Mucosa of rectum (tissue), 2 donors: ENCODE results near the gene FGFR4.
"Not testable (repeated sequence)": the region's sequence is repeated elsewhere in the genome, so short reads cannot be mapped to it uniquely, and the experiment has no call there.

Experiments
- H3K27ac ChIP-seq, 2 donors: one replicate each; pipeline ENCODE4 v1.7.0; 2013; ENCODE audit warnings: inconsistent platforms in 2 of 2, low read depth in 2 of 2, low read length in 2 of 2
- H3K27me3 ChIP-seq, 2 donors: one replicate each; pipeline ENCODE4 v1.7.0; 2013; ENCODE audit warnings: low read length in 2 of 2; ENCODE audit not compliant: control insufficient read depth in 2 of 2, insufficient read depth in 2 of 2
- H3K36me3 ChIP-seq, 2 donors: one replicate each; pipeline ENCODE4 v1.7.0; 2013; ENCODE audit warnings: low read length in 2 of 2; ENCODE audit not compliant: control insufficient read depth in 2 of 2, insufficient read depth in 2 of 2
- H3K4me1 ChIP-seq, 2 donors: one replicate each; pipeline ENCODE4 v1.7.0; 2013; ENCODE audit warnings: low read length in 2 of 2, mild to moderate bottlenecking in 1 of 2; ENCODE audit not compliant: control insufficient read depth in 2 of 2, insufficient read depth in 2 of 2
- H3K4me3 ChIP-seq, 2 donors: one replicate each; pipeline ENCODE4 v1.7.0; 2013; ENCODE audit warnings: low read length in 2 of 2
- H3K9ac ChIP-seq, 2 donors: one replicate each; pipeline ENCODE4 v1.7.0; 2013; ENCODE audit warnings: low read length in 2 of 2, low read depth in 1 of 2, mild to moderate bottlenecking in 1 of 2
- H3K9me3 ChIP-seq, 2 donors: one replicate each; pipeline ENCODE4 v1.7.0; 2013; ENCODE audit warnings: low read length in 2 of 2; ENCODE audit not compliant: control insufficient read depth in 2 of 2
- donor health status: healthy.
- donor health status: Normal muscosa, but diverticular disease.

The FGFR4 gene

DNA sequence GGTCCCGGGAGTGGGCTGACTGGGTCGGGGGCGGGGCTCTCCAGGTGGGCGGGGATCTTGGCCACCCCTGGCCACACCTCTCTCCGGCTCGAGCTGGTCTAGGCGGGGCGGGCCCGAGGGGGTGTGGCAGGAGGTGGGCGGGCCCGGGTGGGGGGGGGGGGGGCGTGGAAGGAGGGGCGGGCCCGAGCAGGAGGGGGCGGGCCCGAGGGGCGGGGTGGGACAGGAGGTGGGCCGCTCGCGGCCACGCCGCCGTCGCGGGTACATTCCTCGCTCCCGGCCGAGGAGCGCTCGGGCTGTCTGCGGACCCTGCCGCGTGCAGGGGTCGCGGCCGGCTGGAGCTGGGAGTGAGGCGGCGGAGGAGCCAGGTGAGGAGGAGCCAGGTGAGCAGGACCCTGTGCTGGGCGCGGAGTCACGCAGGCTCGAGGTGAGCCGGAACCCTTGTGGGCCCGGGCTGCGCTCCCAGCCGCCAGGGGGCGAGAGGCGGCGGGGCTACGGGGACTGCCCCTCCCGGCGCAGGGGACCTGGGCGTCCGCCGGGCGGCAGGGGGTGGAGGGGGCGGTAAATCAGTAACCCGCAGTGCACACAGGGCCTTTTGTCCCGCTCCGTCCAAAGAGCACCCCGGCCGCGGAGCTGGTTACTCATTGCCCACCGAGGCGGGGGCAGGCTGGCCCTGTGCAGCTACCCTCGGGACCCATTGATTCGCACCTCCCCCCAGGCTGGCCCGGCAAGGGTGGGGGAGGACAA lies at the start of gene FGFR4:
Gene FGFR4, plus strand, starts transcription at position 262 of the 744 bp plus-strand sequence. CDS start 2,688 bp downstream, outside the sequence.
- Histone ChIP-seq H3K27ac (peak within 1 kb of the TSS; percentile 89 to 90), H3K9me3 (no peaks in the 10 kb centered on the region), H3K9ac (peak within 1 kb of the TSS; percentile 68 to 79), H3K27me3 (peaks cover 0 to 3% of the 10 kb centered on the region in 2 donors), H3K4me1 (peaks cover 29 to 31% of the 10 kb centered on the region in 2 donors), H3K4me3 (peak within 1 kb of the TSS; percentile 70 to 74), H3K36me3 (peaks cover 0 to 7% of the 10 kb centered on the region in 2 donors)

DNA sequence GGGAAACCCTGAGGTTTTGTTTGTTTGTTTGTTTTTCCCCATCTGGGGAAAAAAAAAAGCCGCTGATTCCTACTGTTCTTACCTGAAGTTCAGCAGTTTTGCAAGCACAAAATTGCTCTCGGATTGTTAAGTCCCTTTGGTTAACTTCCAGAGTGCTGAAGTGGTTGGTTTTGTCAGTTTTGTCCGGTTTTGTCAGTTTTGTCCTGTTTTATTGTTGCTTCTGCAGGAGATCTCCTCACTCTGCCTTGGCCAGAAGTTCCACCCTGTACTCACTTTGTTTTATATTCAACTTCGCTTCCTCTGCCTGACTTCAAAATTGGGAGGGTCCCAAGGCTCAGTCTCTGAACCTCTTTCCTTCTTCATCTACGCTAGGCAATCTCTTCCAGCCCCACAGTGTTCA lies 49.8 kb upstream of the FGFR4 start:
- Histone ChIP-seq H3K9me3 (no peaks in the 10 kb centered on the region), H3K4me3 (no peak overlapping the region), H3K4me1 (no peaks in the 10 kb centered on the region), H3K27ac (no peak overlapping the region), H3K9ac (no peak overlapping the region), H3K27me3 (no peaks in the 10 kb centered on the region), H3K36me3 (peaks cover 3 to 7% of the 10 kb centered on the region in 2 donors)

DNA sequence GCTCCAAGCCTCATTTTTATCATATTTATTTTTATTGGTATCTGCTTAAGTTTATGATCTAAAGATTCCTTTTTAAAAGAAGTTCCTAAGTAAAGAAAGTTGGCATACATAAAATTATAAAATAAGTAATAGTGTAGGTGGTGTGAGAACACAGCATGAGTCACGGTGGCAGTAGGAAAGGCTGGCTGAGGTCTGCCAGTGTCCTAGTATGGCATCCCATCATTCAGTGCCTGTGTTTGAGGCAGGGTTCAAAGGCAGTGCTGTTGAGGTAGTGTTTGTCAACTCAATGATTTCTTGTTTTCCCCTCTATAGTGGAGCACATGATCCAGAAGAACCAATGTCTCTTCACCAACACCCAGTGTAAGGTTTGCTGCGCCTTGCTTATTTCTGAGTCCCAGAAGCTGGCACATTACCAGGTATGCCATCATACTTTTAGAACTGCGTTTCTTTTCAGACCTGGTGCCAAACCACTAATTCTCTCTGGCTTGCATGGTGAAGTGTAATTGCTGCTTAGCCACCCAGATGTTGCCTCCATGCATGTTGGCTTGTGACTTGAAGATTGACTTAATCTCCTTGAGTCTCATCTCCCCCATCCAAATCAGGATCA lies 45.8 kb upstream of the FGFR4 start:
- Histone ChIP-seq H3K4me3 (no peak overlapping the region), H3K27ac (no peak overlapping the region)

DNA sequence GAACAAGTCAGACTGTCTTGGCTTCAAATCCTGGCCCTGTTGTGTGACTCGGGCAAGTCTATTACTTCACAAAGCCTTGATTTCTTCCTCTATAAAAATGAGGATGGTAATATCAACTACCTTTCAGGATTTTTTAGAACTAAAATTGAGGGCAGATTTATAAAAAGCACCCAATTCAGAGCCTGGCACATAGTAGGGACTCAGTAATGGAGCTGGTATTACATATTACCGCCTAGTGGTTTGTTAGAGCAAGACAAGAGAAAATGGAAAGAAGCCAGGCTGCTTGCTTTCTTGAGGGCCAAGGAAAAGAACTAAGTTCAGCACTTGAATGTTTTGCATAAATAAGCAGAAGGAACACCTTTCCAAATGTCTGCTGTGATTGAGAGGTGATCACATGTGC lies 44.8 kb upstream of the FGFR4 start:
- no peaks in the 10 kb centered on the region for H3K27me3 ChIP-seq
- no peaks in the 10 kb centered on the region for H3K9me3 ChIP-seq
- H3K36me3 ChIP-seq: peaks cover 9 to 25% of the 10 kb centered on the region in 2 donors
- H3K27ac ChIP-seq: no peak overlapping the region
- no peaks in the 10 kb centered on the region for H3K4me1 ChIP-seq
- no peak overlapping the region for H3K9ac ChIP-seq
- H3K4me3 ChIP-seq: no peak overlapping the region

More for the DNA sequence above, 45.8 kb upstream of the FGFR4 start:
- H3K36me3 ChIP-seq: peaks cover 9 to 25% of the 10 kb centered on the region in 2 donors
- H3K27me3 ChIP-seq: no peaks in the 10 kb centered on the region
- H3K9ac ChIP-seq: no peak overlapping the region
- no peaks in the 10 kb centered on the region for H3K9me3 ChIP-seq
- H3K4me1 ChIP-seq: no peaks in the 10 kb centered on the region

DNA sequence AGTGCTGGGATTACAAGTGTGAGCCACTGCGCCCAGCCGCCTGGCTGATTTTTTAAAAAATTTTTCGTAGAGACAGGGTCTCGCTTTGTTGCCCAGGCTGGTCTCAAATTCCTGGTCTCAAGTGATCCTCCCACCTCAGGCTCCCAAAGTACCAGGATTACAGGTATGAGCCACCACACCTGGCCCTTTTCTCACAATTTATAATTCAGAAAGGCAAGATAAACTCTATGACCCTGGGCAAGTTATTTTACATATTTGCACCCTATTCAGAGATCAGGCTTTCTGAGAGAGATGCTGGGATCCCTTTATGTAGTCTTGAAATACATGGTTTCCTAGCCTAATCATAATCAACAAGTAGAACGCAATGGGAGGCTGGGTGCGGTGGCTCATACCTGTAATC lies 43.6 kb upstream of the FGFR4 start:
- H3K27ac ChIP-seq: no peak overlapping the region
- H3K4me3 ChIP-seq: no peak overlapping the region
- no peaks in the 10 kb centered on the region for H3K27me3 ChIP-seq
- H3K4me1 ChIP-seq: no peaks in the 10 kb centered on the region
- H3K9ac ChIP-seq: no peak overlapping the region
- peaks cover 9 to 25% of the 10 kb centered on the region in 2 donors for H3K36me3 ChIP-seq
- no peaks in the 10 kb centered on the region for H3K9me3 ChIP-seq

DNA sequence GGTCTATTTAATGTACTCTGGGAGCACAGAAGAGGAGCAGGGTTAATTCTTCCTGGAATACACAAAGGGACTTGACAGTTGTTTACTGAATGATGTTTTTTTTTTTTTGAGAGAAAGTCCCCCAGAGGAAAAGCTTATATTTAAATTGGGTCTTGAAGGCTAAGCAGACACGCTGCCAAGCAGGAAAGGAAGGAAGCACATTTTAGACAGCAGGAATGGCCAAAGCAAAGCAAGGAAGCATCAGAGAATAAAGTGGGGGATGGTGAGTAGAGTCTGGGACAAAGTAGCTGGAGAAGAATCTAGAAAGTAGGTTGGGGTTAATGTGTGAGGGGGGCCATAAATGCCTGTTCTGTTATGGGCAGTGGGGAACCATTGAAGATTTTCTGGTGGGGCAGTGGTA lies 42.8 kb upstream of the FGFR4 start:
- H3K4me3 ChIP-seq: no peak overlapping the region
- H3K27ac ChIP-seq: no peak overlapping the region
- H3K36me3 ChIP-seq: peaks cover 9 to 25% of the 10 kb centered on the region in 2 donors
- no peaks in the 10 kb centered on the region for H3K9me3 ChIP-seq
- no peaks in the 10 kb centered on the region for H3K4me1 ChIP-seq
- H3K9ac ChIP-seq: no peak overlapping the region
- H3K27me3 ChIP-seq: no peaks in the 10 kb centered on the region

DNA sequence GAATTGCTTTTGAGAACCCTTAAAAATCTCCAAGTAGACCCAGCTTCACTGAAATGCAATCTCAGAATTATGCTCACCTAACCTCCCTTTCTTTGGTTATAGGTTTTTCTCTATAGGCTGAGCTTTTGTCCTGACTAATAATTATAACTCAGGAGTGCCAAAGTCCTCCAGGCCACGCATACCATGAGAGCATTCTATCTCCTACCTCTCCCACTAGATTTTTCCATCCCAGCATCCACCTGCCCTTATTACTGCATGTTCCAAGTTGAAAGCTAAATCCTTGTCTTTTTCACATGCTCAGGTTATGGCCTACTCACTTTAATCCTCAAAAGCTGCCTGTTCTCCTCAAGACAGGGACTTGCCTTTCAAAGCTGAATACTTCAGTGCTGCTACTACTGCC lies 42.1 kb upstream of the FGFR4 start:
- Histone ChIP-seq H3K27ac (no peak overlapping the region), H3K9me3 (no peaks in the 10 kb centered on the region), H3K4me1 (no peaks in the 10 kb centered on the region), H3K36me3 (peaks cover 16 to 25% of the 10 kb centered on the region in 2 donors), H3K4me3 (no peak overlapping the region), H3K27me3 (no peaks in the 10 kb centered on the region), H3K9ac (no peak overlapping the region)

DNA sequence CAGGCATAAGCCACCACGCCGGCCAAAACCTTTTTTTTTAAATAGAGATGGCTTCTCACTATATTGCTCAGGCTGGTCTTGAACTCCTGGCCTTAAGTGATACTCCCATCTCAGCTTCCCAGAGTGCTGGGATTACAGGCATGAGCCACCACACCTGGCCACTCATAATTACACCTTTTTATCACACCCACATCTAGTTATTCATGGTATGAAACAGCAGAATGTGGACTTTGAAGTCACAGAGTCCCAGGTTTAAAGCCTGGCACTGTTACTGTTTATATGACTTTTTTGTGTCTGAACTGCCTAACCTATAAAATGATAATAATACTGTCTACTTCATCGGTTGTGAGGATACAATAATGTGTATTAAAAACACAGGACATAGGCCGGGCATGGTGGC lies 41.1 kb upstream of the FGFR4 start:
- Histone ChIP-seq H3K27ac (peak overlapping the region in 1 of 2 donors; percentile 49), H3K36me3 (peaks cover 18 to 25% of the 10 kb centered on the region in 2 donors), H3K4me3 (no peak overlapping the region), H3K9me3 (no peaks in the 10 kb centered on the region), H3K9ac (no peak overlapping the region), H3K4me1 (no peaks in the 10 kb centered on the region), H3K27me3 (no peaks in the 10 kb centered on the region)

DNA sequence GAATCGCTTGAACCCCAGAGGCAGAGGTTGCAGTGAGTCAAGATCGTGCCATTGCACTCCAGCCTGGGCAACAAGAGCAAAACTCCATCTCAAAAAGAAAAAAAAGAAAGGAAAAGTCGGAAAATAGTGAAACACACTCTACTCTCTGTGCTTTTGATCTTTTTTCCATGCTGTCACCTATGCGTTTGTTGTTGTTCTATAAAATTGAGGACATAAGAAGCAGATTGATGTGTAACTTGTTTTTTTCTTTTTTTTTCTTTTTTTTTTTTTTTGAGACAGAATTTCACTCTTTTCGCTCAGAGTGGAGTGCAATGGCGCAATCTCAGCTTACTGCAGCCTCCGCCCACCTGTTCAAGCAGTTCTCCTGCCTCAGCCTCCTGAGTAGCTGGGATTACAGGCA lies 38.2 kb upstream of the FGFR4 start:
- H3K4me3 ChIP-seq, H3K4me1 ChIP-seq, H3K27ac ChIP-seq, H3K27me3 ChIP-seq, H3K9ac ChIP-seq, H3K9me3 ChIP-seq: not testable (repeated sequence)
- peaks cover 11 to 17% of the 10 kb centered on the region in 2 donors for H3K36me3 ChIP-seq

DNA sequence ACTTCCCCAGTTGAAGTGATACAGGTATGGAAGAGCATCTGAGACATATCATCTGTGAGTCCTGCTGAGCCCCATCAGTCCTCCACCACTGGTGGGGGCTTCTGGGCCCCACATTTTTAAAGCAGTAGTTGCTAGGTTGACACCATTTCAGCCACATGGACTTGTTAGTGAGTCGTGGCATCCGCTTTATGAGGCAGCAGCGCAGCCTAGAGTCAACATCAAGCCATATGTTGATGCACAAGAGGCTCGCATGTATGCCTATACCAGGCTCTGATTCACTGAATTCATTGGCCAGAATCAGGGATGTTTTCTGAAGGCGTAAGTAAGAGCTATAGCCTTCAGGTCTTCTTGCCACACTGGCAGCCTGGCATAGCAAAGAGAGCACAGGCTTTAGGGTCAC lies 37.4 kb upstream of the FGFR4 start:
- no peaks in the 10 kb centered on the region for H3K4me1 ChIP-seq
- no peaks in the 10 kb centered on the region for H3K9me3 ChIP-seq
- H3K27me3 ChIP-seq: no peaks in the 10 kb centered on the region
- H3K9ac ChIP-seq: no peak overlapping the region
- H3K36me3 ChIP-seq: peaks cover 11% of the 10 kb centered on the region in 2 donors
- H3K27ac ChIP-seq: no peak overlapping the region
- no peak overlapping the region for H3K4me3 ChIP-seq
